H1 (cell line): Measurements from ENCODE around the gene ZBTB47. TPM values are rescaled to one million over a fixed set of nuclear protein-coding genes. Genes with fewer than 3 reads are reported as not detected.

Experiments
- CTCF ChIA-PET: fragments of 300-600 bp; sonication (Branson Sonifier 250); formaldehyde crosslinking; loops from one replicate; lab custom pipeline; 2021; ENCODE audit not compliant: partially characterized antibody; lab: Charles Lee
- POLR2A ChIA-PET: fragments of 300-600 bp; sonication (Branson Sonifier 250); formaldehyde crosslinking; loops from one replicate; lab custom pipeline; 2021; ENCODE audit warnings: inconsistent platforms; ENCODE audit not compliant: partially characterized antibody; lab: Charles Lee
- DNase-seq, 2 experiments: peaks; one replicate each; pipeline versions ENCODE4 v3.0.0 to v3.0.0-alpha.2; 2010 to 2022; ENCODE audit warnings: low spot score in 2 of 2, low read depth in 1 of 2, mixed read lengths in 1 of 2
- FAIRE-seq: peaks from 2 replicates; lab custom pipeline; 2011; peaks lifted over from hg19 to GRCh38; lab: Jason Lieb, UNC
- H2AFZ ChIP-seq: 2 replicates; pipeline ENCODE4 v1.8.1; 2012; ENCODE audit warnings: low read length, inconsistent platforms
- H2AK5ac ChIP-seq: 2 replicates; pipeline ENCODE4 v1.6.1; 2013; ENCODE audit warnings: low read depth, low read length
- H2BK120ac ChIP-seq: replicated peaks from 2 replicates; pipeline ENCODE3; 2013; ENCODE audit warnings: low read depth, low read length, inconsistent platforms
- H2BK12ac ChIP-seq: 2 replicates; pipeline ENCODE4 v1.6.1; 2013; ENCODE audit warnings: low read depth, low read length
- H2BK15ac ChIP-seq: 2 replicates; pipeline ENCODE4 v1.6.1; 2013; ENCODE audit warnings: low read length
- H2BK20ac ChIP-seq: 2 replicates; pipeline ENCODE4 v1.6.1; 2013; ENCODE audit warnings: low read length
- H2BK5ac ChIP-seq: 2 replicates; pipeline ENCODE4 v1.6.1; 2013; ENCODE audit warnings: low read depth, low read length
- H3K14ac ChIP-seq: 2 replicates; pipeline ENCODE4 v1.6.1; 2013; ENCODE audit warnings: inconsistent platforms; ENCODE audit not compliant: insufficient read length
- H3K18ac ChIP-seq: 2 replicates; pipeline ENCODE4 v1.6.1; 2013; ENCODE audit warnings: low read length; ENCODE audit errors: extremely low read depth
- H3K23ac ChIP-seq: 2 replicates; pipeline ENCODE4 v1.6.1; 2013; ENCODE audit warnings: inconsistent platforms; ENCODE audit not compliant: insufficient read length
- H3K23me2 ChIP-seq: 2 replicates; pipeline ENCODE4 v1.6.1; 2013; ENCODE audit warnings: low read depth, low read length
- H3K27ac ChIP-seq: 2 replicates; pipeline ENCODE4 v1.6.1; 2011; ENCODE audit warnings: low read depth, low read length, inconsistent platforms
- H3K27me3 ChIP-seq, 4 experiments: replicated peaks in 1 of 4; 1 replicate in 1 of 4; 2 replicates in 3 of 4; pipeline versions ENCODE4 v1.6.1 to v1.8.1; 2011 to 2013; ENCODE audit warnings: low read length in 3 of 4, mild to moderate bottlenecking in 3 of 4, inconsistent platforms in 2 of 4, mixed read lengths in 2 of 4, moderate library complexity in 1 of 4; ENCODE audit not compliant: control insufficient read depth in 3 of 4, insufficient read depth in 3 of 4; ENCODE audit errors: extremely low read depth in 1 of 4
- H3K36me3 ChIP-seq, 4 experiments: 2 replicates each; pipeline versions ENCODE4 v1.6.1 to v1.8.1; 2011 to 2013; ENCODE audit warnings: mild to moderate bottlenecking in 4 of 4, low read length in 3 of 4, moderate library complexity in 2 of 4, control low read depth in 1 of 4, inconsistent platforms in 1 of 4; ENCODE audit not compliant: insufficient read depth in 4 of 4, control insufficient read depth in 2 of 4
- H3K4ac ChIP-seq: replicated peaks from 2 replicates; pipeline ENCODE3; 2013; ENCODE audit warnings: low read length, low read depth, mixed read lengths, inconsistent platforms; ENCODE audit not compliant: insufficient read length
- H3K4me1 ChIP-seq, 4 experiments: replicated peaks in 1 of 4; 1 replicate in 1 of 4; 2 replicates in 3 of 4; pipeline versions ENCODE4 v1.6.1 to v1.8.1; 2011 to 2013; ENCODE audit warnings: low read length in 3 of 4, inconsistent platforms in 2 of 4, mixed read lengths in 1 of 4; ENCODE audit not compliant: insufficient read depth in 4 of 4, control insufficient read depth in 3 of 4
- H3K4me2 ChIP-seq, 2 experiments: 2 replicates each; pipeline versions ENCODE4 v1.6.1 to v1.8.1; 2011 to 2013; ENCODE audit warnings: low read depth in 2 of 2, low read length in 2 of 2, control low read depth in 1 of 2, inconsistent platforms in 1 of 2, mild to moderate bottlenecking in 1 of 2; ENCODE audit not compliant: insufficient read depth in 1 of 2
- H3K4me3 ChIP-seq, 4 experiments: fragments of 200-600, 300-600 bp in 1 of 4; sonication (generic), shearing (Covaris generic), sonication (Bioruptor Twin) in 1 of 4; 2 replicates each; pipeline versions ENCODE4 v1.5.1 to v1.8.1; 2011 to 2016; ENCODE audit warnings: low read length in 4 of 4, low read depth in 3 of 4, control low read depth in 2 of 4, inconsistent platforms in 2 of 4, mild to moderate bottlenecking in 2 of 4, mixed read lengths in 1 of 4, moderate library complexity in 1 of 4; ENCODE audit not compliant: insufficient read depth in 2 of 4; ENCODE audit errors: extremely low read depth in 1 of 4
- H3K56ac ChIP-seq: replicated peaks from 2 replicates; pipeline ENCODE3; 2013; ENCODE audit warnings: low read depth, mild to moderate bottlenecking, mixed read lengths, low read length, inconsistent platforms; ENCODE audit not compliant: insufficient read length
- H3K79me1 ChIP-seq: 2 replicates; pipeline ENCODE4 v1.6.1; 2013; ENCODE audit warnings: low read depth, low read length, control low read depth
- H3K79me2 ChIP-seq, 2 experiments: 2 replicates each; pipeline versions ENCODE4 v1.6.1 to v1.8.1; 2012 to 2013; ENCODE audit warnings: low read length in 2 of 2, mild to moderate bottlenecking in 2 of 2, inconsistent platforms in 1 of 2; ENCODE audit not compliant: insufficient read depth in 2 of 2, control insufficient read depth in 1 of 2
- H3K9ac ChIP-seq, 4 experiments: replicated peaks in 1 of 4; 1 replicate in 1 of 4; 2 replicates in 3 of 4; pipeline versions ENCODE4 v1.6.1 to v1.8.1; 2011 to 2013; ENCODE audit warnings: low read depth in 3 of 4, low read length in 3 of 4, control low read depth in 2 of 4, mild to moderate bottlenecking in 2 of 4, moderate library complexity in 2 of 4, inconsistent platforms in 1 of 4; ENCODE audit errors: extremely low read depth in 1 of 4
- H3K9me3 ChIP-seq, 2 experiments: 2 replicates each; pipeline versions ENCODE4 v1.6.1 to v1.8.1; 2012 to 2013; ENCODE audit warnings: mild to moderate bottlenecking in 2 of 2, moderate library complexity in 2 of 2, control low read depth in 1 of 2, inconsistent platforms in 1 of 2, low read depth in 1 of 2, low read length in 1 of 2, mixed read lengths in 1 of 2; ENCODE audit not compliant: insufficient read depth in 2 of 2
- H4K20me1 ChIP-seq, 2 experiments: replicated peaks in 1 of 2; 2 replicates each; pipeline versions ENCODE3 to v1.8.1; 2011 to 2013; ENCODE audit warnings: inconsistent platforms in 2 of 2, low read length in 2 of 2, mild to moderate bottlenecking in 1 of 2; ENCODE audit not compliant: insufficient read depth in 2 of 2, control insufficient read depth in 1 of 2
- H4K5ac ChIP-seq: 2 replicates; pipeline ENCODE4 v1.6.1; 2013; ENCODE audit warnings: low read length, low read depth, mixed read lengths, inconsistent platforms; ENCODE audit not compliant: insufficient read length
- H4K8ac ChIP-seq: 2 replicates; pipeline ENCODE4 v1.8.0; 2013; ENCODE audit warnings: mild to moderate bottlenecking, moderate library complexity, low read length, inconsistent platforms; ENCODE audit not compliant: insufficient read depth; ENCODE audit errors: extremely low read depth
- H4K91ac ChIP-seq: replicated peaks from 2 replicates; pipeline ENCODE3; 2013; ENCODE audit warnings: low read length, mixed read lengths, inconsistent platforms; ENCODE audit not compliant: insufficient read length
- ATF2 ChIP-seq: IDR thresholded peaks from 2 replicates; pipeline ENCODE4 v1.6.1; 2012; ENCODE audit warnings: low read length, inconsistent platforms
- ATF3 ChIP-seq: IDR thresholded peaks from 2 replicates; pipeline ENCODE4 v1.6.1; 2011; ENCODE audit warnings: low read depth, mild to moderate bottlenecking, low read length; ENCODE audit not compliant: insufficient read depth
- GABPA ChIP-seq: IDR thresholded peaks from 2 replicates; pipeline ENCODE4 v1.6.1; 2011; ENCODE audit warnings: mild to moderate bottlenecking, low read length, moderate library complexity, borderline replicate concordance; ENCODE audit not compliant: insufficient read depth
- HDAC6 ChIP-seq: IDR thresholded peaks from one replicate; pipeline ENCODE4 v1.7.1; 2012; ENCODE audit warnings: low read depth, mild to moderate bottlenecking, inconsistent platforms, low read length, moderate library complexity
- KDM1A ChIP-seq: fragments of 200-600, 300-600 bp; sonication (generic); IDR thresholded peaks from 2 replicates; pipeline ENCODE4 v1.7.1; 2016; ENCODE audit warnings: mild to moderate bottlenecking, low read length, borderline replicate concordance
- MAX ChIP-seq: IDR thresholded peaks from 2 replicates; pipeline ENCODE4 v1.6.1; 2012; ENCODE audit warnings: inconsistent platforms
- NRF1 ChIP-seq: IDR thresholded peaks from 2 replicates; pipeline ENCODE4 v1.6.1; 2011; ENCODE audit warnings: mild to moderate bottlenecking, low read depth, low read length, improper control_type of control experiment
- SAP30 ChIP-seq: fragments of 300-600 bp; sonication (generic); IDR thresholded peaks from 2 replicates; pipeline ENCODE4 v1.7.1; 2012; ENCODE audit warnings: low read length, moderate library complexity, mild to moderate bottlenecking, inconsistent platforms; ENCODE audit not compliant: insufficient read depth, insufficient replicate concordance
- WGBS, 2 experiments: shearing (Covaris generic) in 1 of 2; methylation state at CpG; one replicate each; pipeline versions ENCODE4 v1.1.6 to v1.1.7; 2013 to 2015; ENCODE audit warnings: low lambda C conversion rate in 2 of 2, mixed read lengths in 2 of 2, inconsistent platforms in 1 of 2, low coverage in 1 of 2, missing lambda C conversion rate in 1 of 2; ENCODE audit not compliant: insufficient replicate concordance in 2 of 2, insufficient coverage in 1 of 2, insufficient read length in 1 of 2; ENCODE audit errors: extremely low coverage in 1 of 2, missing lambda C conversion rate in 1 of 2; 5-methylcytosine and 5-hydroxymethylcytosine counted together
- polyA plus RNA-seq, 7 experiments: library from polyadenylated mRNA; depleted of rRNA in 3 of 7; stranded (reverse) in 5 of 7; unstranded in 2 of 7; fragments of >200 nt in 5 of 7; fragments of 200-250 nt in 2 of 7; gene quantifications; 1 replicate in 5 of 7; 2 replicates in 1 of 7; 4 replicates in 1 of 7; pipeline versions ENCODE4 v1.2.1 to v1.2.3, GENCODE V29; 2011 to 2013; ENCODE audit warnings: missing spikeins in 2 of 7, mixed read lengths in 2 of 7
- total RNA-seq: library from RNA; stranded (reverse); fragmentation: NEBNext Ultra II Directional; extraction: Animal tissue kit (Norgen Biotek cat#: 25700); gene quantifications from 2 replicates; pipeline ENCODE4 v1.2.1, GENCODE V29; 2021

The ZBTB47 gene
- total and polyA plus RNA-seq, 2 of the 8 experiments (the other 6 are each of a cell fraction or from before 2014, with no cell fraction given) = 2.8 to 4.1 TPM

GRCh38 chr3:42709621-42710020 lies 56.1 kb downstream of the ZBTB47 start:
- no peaks in the 10 kb centered on the region for H4K20me1 ChIP-seq
- no peak overlapping the region for H3K4ac ChIP-seq
- no peaks in the 10 kb centered on the region for H3K23me2 ChIP-seq
- no peak overlapping the region for H3K18ac ChIP-seq
- no peak overlapping the region for H4K5ac ChIP-seq
- H3K4me3 ChIP-seq = no peak overlapping the region
- H3K4me1 ChIP-seq = no peaks in the 10 kb centered on the region; a peak in 2 of 7 replicates
- H3K36me3 ChIP-seq = no peaks in the 10 kb centered on the region
- no peak for DNase-seq
- no peak overlapping the region for H2AFZ ChIP-seq
- no peak overlapping the region for H3K56ac ChIP-seq
- no peak overlapping the region for H4K91ac ChIP-seq
- H3K4me2 ChIP-seq = no peak overlapping the region
- H3K27ac ChIP-seq = no peak overlapping the region
- H3K79me2 ChIP-seq = no peaks in the 10 kb centered on the region
- FAIRE-seq = no peak
- H3K14ac ChIP-seq = no peak overlapping the region
- ChIA-PET CTCF (interaction anchor here (1.1 to 11.4 kb wide), 6 partner anchors 10 to 55 kb away, joined by 3 to 53 read pairs (median 4); partner anchors contain the start of gene KLHL40), POLR2A (no interaction called here)
- 98% methylated on average over 10 of the region's 10 CpGs; no CpG with 5 or more reads in 1 of the 2 experiments for WGBS, 2 experiments
- no peaks in the 10 kb centered on the region; a peak in 1 of 7 replicates for H3K27me3 ChIP-seq
- H2AK5ac ChIP-seq = no peak overlapping the region
- H4K8ac ChIP-seq = no peak overlapping the region
- H2BK20ac ChIP-seq = no peak overlapping the region
- H3K9me3 ChIP-seq = no peaks in the 10 kb centered on the region
- H2BK12ac ChIP-seq = no peak overlapping the region
- no peak overlapping the region for H2BK5ac ChIP-seq
- no peaks in the 10 kb centered on the region for H3K79me1 ChIP-seq
- H2BK15ac ChIP-seq = no peak overlapping the region
- no peak overlapping the region for H2BK120ac ChIP-seq
- no peak overlapping the region for H3K23ac ChIP-seq
- H3K9ac ChIP-seq = no peak overlapping the region
- no peak for TF ChIP-seq KDM1A
- TF ChIP-seq MAX = no peak
- no peak for TF ChIP-seq ATF2
- no peak for TF ChIP-seq HDAC6
- TF ChIP-seq ATF3 = no peak
- TF ChIP-seq SAP30 = no peak
- no peak for TF ChIP-seq GABPA
- no peak for TF ChIP-seq NRF1
